Measurements from ENCODE around the gene ANKS1B. TPM values are rescaled to one million over a fixed set of nuclear protein-coding genes. Genes with fewer than 3 reads are reported as not detected.

The ANKS1B gene
- total and polyA plus RNA-seq, 10 of the 15 experiments (the other 5 are each of a cell fraction or from before 2014, with no cell fraction given), result 0.16 to 1.3 (median 0.82) TPM; not detected in 7

DNA sequence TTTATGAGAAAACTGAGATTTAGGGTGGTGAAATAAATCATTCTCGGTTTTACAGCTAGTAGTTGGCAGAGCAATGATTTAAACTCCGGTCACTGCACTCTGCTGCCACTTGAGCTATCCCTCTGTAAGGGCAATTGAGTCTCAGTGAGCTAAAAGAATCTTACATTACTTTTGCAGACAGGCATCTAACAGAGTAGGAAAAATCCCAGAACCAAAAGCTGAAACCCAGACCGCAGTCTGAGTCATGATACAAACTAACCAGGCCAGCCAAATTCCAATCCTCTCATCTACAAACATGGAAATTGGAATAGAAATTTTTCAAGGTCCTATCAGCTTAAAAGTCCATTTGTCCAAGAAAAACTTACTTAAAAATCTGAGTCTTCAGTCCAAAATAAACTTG is 73.7 kb downstream of the ANKS1B start (continued):
- TF ChIP-seq SPI1 (IDR thresholded peaks at IDR 0.05; ENCODE audit: borderline replicate concordance, insufficient read depth, low read depth, low read length) (no peak), BRCA1 (IDR thresholded peaks at IDR 0.05; ENCODE audit: low read depth, low read length) (no peak), FOXK2 (IDR thresholded peaks at IDR 0.05) (no peak), IKZF2 (IDR thresholded peaks at IDR 0.05) (no peak), CEBPB (IDR thresholded peaks at IDR 0.05; ENCODE audit: borderline replicate concordance in 1 of 2, low read depth in 2 of 2, low read length in 2 of 2) (no peak), RB1 (IDR thresholded peaks at IDR 0.05; ENCODE audit: borderline replicate concordance) (no peak), ZNF687 (IDR thresholded peaks at IDR 0.05) (no peak), POLR2AphosphoS5 (IDR thresholded peaks at IDR 0.05; ENCODE audit: low read length) (no peak)

GRCh38 chr12:99910342-99910741 is 74.4 kb downstream of the ANKS1B start:
- intact Hi-C loops (cut with micrococcal nuclease; ENCODE audit: unreplicated experiment), result no loop called here
- H3K4me2 ChIP-seq (ENCODE audit: control insufficient read depth, insufficient read depth), result no peak overlapping the region
- H3K27ac ChIP-seq (ENCODE audit: control insufficient read depth, insufficient read depth), result no peak overlapping the region
- no peaks in the 10 kb centered on the region for H3K27me3 ChIP-seq (replicated peaks in 1 of 2; ENCODE audit: control insufficient read depth in 2 of 2, insufficient read depth in 2 of 2, low read length in 1 of 2)
- H3K36me3 ChIP-seq (ENCODE audit: control insufficient read depth in 2 of 2, insufficient read depth in 2 of 2, low read length in 1 of 2), result no peaks in the 10 kb centered on the region
- H3K79me2 ChIP-seq (ENCODE audit: control insufficient read depth, insufficient read depth, low read length), result no peaks in the 10 kb centered on the region
- WGBS (ENCODE audit: insufficient coverage, insufficient replicate concordance, low lambda C conversion rate, missing lambda C conversion rate), result 0% methylated on average over 1 of the region's 1 CpG
- no TSS peak for BruUV-seq (replicated peaks)
- H3K9me3 ChIP-seq (replicated peaks; ENCODE audit: control insufficient read depth, insufficient read depth, low read length), result no peaks in the 10 kb centered on the region
- DNase-seq (ENCODE audit: low read depth, low spot score), result no peak
- POLR2A ChIA-PET, result interaction anchor here (0.7 kb wide), 1 partner anchor 1063 kb away, joined by 4 read pairs; no protein-coding TSS in a partner anchor
- H4K20me1 ChIP-seq (ENCODE audit: control insufficient read depth, insufficient read depth), result no peaks in the 10 kb centered on the region
- ATAC-seq, result peak; percentile 77
- in situ Hi-C loops (cut with MboI), result no loop called here
- no peak overlapping the region for H3K4me3 ChIP-seq
- RAD21 ChIA-PET (ENCODE audit: unreplicated experiment), result no interaction called here
- H3K4me1 ChIP-seq (ENCODE audit: control insufficient read depth, insufficient read depth, low read length), result no peaks in the 10 kb centered on the region
- FAIRE-seq, result no peak
- SMC1A ChIA-PET (ENCODE audit: uncharacterized antibody, unreplicated experiment), result interaction anchor here (0.9 kb wide), 1 partner anchor 8 kb away, joined by 4 read pairs; no protein-coding TSS in a partner anchor
- TF ChIP-seq MTA2 (IDR thresholded peaks at IDR 0.05; ENCODE audit: low read depth) (peak; percentile 21; the same call in 1 of the 2 replicates), SMAD5 (IDR thresholded peaks at IDR 0.05; ENCODE audit: low read depth) (no peak), CEBPB (IDR thresholded peaks at IDR 0.05; ENCODE audit: borderline replicate concordance in 1 of 2, low read depth in 2 of 2, low read length in 2 of 2) (no peak), EZH2 (IDR thresholded peaks at IDR 0.05; ENCODE audit: borderline replicate concordance, control insufficient read depth, low read depth, low read length) (no peak), TCF3 (IDR thresholded peaks at IDR 0.05; ENCODE audit: borderline replicate concordance, insufficient read depth, low read depth, low read length) (no peak)
- H2AFZ ChIP-seq (ENCODE audit: control insufficient read depth, low read depth, low read length), result no peak overlapping the region
- CTCF ChIA-PET, result no interaction called here
- H3K9ac ChIP-seq (ENCODE audit: control insufficient read depth, insufficient read depth, low read length), result no peak overlapping the region
